DOHH2 (cell line): ENCODE data around the gene ELAVL1.

ENCODE experiments used
- CTCF ChIP-seq: fragments of 200-600 bp; sonication (generic); IDR thresholded peaks from one replicate; pipeline ENCODE4 v1.5.1; 2014; ENCODE audit warnings: antibody characterized with exemption, mild to moderate bottlenecking, low read depth, low read length; ENCODE audit not compliant: poor library complexity, severe bottlenecking
- EZH2phosphoT487 ChIP-seq: fragments of 200-600 bp; sonication (generic); IDR thresholded peaks from 2 replicates; pipeline ENCODE4 v1.6.1; 2017; ENCODE audit warnings: borderline replicate concordance, mild to moderate bottlenecking, antibody characterized with exemption, low read length, moderate library complexity, mixed read lengths

DNA sequence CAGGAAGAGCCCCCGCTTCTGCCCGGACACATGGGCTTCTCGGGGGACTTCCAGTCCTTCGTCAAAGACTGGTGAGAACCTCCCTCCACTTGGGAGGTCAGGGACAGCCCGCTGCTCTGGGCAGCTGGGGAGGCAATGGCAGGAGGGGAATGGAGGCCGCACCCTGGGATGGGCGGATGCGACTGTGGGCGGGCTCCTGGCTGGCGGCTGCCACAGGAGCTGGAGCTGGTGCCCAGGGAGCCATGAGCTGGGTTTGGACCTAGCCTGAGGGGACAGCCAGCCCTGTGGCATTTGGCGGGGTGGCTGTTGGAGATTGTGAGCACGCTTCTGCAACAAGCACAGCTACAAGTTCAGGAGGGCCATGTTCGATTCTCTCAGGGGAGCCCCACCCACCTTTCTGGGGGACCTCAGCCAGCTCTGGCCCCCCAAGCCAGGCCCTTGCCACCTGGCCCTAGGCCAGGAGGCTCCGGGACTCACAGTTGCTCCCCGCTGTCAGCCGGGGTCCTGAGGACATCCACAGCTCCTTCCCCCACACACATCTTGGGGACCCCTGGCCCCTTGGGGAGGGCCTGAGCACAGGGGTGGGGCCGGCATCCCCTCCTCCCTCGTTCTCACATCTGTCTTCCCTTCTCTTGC is 93.8 kb downstream of the ELAVL1 start:
- TF ChIP-seq CTCF (no peak), EZH2phosphoT487 (no peak)
